HG02840 (cell line): Measurements from ENCODE around the gene RPL37.
"Not testable (repeated sequence)": the region's sequence is repeated elsewhere in the genome, so short reads cannot be mapped to it uniquely, and the experiment has no call there.

Experiments
- ATAC-seq: cut with Tn5 transposase; IDR thresholded peaks from one replicate; pipeline ENCODE4 v1.9.1; 2021; ENCODE audit warnings: mild to moderate bottlenecking, moderate library complexity, moderate number of reproducible peaks; ENCODE audit not compliant: unreplicated experiment, low FRiP score

Gene RPL37

DNA sequence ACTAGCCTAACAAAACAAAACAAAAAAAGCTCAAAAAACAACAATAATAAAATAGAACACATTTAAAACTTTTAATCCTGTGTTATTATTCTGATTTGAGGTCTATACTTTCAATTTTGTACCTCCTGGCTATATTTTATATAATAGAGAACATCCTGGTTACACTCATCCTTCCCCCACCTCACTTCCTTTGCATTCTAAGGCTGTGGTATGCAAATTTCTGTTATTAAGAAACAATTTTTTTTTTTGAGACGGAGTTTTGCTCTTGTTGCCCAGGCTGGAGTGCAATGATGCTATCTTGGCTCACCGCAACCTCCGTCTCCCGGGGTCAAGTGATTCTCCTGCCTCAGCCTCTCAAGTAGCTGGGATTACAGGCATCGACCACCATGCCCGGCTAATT lies 3.1 kb upstream of the RPL37 start:
- ATAC-seq, result no peak

DNA sequence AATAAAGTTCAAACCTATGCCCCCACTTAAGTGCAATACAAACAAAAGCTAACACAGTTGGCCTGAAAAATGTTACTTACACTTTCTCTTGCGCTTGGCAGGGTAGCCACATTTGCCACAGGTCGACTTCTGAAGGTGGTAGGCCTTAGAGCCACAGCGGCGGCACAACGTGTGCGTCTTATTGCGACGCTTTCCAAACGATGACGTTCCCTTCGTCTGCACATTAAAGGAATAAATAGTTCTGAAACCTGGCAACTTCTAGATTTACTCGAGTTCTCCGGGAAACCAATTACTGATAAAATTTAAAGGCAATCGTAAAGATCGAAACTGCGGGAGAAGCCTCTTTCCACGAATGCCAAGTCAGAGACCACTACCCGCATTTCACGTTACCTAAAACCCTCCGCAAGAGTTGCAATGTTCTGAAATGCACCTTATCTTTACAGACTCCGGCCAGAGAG lies 602 bp downstream of the RPL37 start:
- no peak for ATAC-seq

- no peak for ATAC-seq
Observed at GRCh38 chr5:40833712-40834229, 1.3 kb downstream of the RPL37 start.

DNA sequence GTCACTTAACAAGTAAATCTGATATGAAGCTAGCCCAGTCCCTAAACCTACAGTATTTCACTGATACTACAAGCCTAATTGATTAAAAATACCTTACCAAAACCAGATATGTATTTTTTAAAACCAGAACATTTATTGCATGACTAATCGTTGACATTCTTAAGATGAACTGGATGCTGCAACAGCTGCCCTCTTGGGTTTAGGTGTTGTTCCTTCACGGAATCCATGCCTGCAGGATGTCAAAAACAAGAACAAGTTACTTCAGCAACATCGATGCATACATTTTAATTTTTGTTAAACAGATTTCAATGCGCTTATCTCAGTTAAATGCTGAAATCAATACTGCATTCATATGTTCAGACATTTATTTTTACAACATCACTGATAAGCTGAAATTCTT lies 2.7 kb downstream of the RPL37 start:
- ATAC-seq, result no peak

DNA sequence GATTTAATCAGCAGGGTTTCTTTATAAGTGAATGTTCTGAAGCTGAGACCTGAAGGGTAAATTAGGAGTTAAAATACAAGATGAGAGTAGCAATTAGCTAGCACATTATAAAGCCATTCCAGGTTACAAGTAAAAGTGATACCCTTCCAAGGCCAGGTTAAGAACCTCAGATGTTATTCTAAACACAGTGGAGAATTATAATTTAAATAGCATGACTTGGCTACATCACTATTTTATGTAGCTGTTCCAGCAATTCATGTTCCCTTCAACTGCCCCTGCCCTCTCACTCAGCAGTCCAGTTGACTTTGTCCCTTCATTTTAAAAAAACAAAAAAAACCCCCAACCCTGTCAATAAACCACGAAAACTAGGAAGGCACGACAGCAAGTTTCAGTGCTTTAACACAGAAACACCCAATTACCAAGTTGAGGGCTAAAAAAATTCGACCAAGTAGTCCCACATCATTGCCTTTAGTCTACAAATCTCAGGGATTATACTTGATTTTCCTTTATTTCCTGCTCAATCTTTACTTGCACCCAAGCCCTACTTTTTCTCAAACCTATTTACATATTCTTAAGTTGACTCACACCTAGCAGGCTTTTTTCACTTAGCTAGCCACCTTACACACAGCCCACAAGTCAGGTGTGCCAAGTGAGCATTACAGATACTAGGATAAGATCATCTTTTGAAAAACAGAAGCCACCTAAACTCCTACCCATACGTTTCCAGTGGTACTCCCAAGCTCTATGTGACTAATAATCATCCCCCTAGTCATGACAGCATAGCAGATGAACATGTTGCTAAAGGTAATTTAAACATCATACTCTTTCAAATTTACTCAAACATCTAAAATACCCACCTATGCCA lies 3.4 kb downstream of the RPL37 start:
- ATAC-seq, result no peak

GRCh38 chr5:40829748-40830533 lies 5.1 kb downstream of the RPL37 start:
- no peak for ATAC-seq

- ATAC-seq, result no peak
Observed at GRCh38 chr5:40828690-40829661, 6.0 kb downstream of the RPL37 start.

DNA sequence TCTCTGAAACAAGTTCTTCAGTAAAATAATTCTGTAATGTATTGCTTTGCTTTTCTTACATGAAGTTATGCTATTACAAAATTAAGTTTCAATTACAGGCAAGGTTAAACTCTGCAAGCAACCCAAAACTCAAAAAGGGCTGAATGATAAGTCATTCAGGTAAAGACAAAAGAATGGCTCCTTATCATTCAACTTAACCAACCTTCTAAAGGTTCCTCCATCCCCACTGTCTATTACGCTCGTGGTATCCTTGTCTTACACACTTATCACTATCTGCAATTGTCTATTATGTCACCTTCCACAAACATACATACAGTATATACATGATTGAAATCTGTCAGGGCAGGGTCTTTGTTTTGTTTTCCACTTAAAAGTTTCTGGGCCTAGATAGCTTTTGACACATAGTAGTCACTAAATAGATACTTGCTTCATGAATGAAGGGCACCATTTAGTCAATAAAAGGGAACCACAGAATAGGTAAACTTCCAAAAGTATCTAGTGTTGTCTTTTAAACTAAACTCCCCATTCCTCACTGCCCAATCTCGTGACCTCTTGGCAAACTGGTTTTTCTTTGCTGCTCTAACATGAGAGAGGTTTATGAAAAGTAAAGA lies 6.9 kb downstream of the RPL37 start:
- ATAC-seq, result no peak

DNA sequence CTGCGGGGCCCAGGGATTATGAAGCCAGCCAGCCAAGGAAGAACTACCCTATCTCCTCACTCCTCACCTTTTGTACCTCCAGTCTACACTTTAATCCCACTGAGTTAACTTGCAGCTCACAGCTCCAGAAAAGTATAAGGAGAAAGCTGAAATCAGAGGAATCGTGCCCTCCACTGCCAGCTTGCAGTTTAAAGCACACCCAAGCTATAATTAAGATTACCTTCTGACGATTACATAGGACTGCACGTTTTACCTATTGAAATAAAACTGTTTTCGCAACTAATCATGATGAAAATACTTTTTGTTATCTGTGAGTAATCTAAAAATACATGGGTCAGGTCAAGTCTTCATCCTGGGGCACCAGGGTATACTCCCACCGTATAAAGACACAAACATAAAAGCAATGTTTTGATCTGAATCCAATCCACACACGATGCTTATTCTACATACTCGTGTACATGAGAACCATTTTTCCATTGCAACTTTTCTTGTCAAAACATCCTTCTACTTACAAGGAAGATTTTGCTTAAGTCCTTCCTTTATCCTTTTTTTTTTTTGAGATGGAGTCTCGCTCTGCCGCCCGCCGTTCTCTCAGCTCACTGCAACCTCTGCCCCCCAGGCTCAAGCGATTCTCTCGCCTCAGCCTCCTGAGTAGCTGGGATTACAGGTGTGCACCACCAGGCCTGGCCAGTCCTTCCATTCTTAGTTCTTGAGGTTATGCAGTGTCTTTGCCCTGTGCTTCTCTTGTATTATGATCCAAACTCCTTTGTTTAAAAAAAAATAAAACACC lies 7.6 kb downstream of the RPL37 start:
- no peak for ATAC-seq

- no peak for ATAC-seq
Observed at GRCh38 chr5:40826489-40827187, 8.4 kb downstream of the RPL37 start.

DNA sequence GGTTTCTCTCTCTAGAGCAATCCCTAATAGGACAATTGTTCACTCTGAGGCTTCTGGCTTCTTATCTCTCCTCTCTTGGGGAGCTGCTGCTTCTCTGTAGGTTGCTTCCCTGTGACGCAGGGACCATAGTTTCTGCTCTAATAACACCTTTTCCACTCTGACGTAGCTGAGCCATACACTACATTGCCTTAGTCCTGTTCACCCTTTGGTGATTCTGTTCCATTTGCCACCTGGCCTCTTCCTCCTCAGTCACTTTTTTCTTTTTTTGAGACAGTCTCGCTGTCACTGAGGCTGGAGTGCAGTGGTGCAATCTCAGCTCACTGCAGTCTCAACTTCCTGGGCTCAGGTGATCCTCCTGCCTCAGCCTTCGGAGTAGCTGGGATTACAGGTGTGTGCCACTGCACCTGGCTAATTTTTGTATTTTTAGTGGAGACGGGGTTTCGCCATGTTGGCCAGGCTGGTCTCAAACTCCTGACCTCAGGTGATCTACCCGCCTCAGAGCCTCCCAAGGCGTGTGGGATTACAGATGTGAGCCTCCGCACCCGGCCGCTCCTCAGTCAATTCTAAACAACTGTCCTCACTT lies 9.5 kb downstream of the RPL37 start:
- not testable (repeated sequence) for ATAC-seq

GRCh38 chr5:40823459-40823858 lies 11.6 kb downstream of the RPL37 start:
- no peak for ATAC-seq

DNA sequence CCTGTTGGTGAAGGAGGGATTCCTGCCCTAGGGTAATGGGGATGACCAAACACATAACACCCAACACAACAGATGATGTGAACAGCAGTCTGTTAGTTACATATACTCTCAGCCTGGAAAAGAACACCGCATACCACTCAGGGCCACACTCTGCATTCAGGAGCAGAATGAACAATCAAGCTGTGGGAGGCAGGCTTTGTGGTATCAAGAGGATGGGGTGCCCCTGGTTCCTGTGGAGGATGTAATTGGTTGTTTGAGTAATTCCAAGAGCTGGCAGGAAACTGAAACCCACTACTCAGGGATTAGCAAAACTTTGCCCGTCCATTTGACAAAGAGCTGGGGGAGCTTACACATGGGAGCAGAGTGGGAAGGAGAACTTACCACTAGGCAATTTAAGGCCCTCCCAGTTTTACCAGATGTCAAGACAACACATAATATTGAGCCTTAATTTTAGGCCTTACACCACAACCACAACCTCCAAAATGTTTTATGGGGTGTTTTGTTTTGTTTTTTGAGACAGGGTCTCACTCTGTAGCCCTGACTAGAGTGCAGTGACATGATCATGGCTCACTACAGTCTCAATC lies 21.2 kb downstream of the RPL37 start:
- ATAC-seq, result no peak

DNA sequence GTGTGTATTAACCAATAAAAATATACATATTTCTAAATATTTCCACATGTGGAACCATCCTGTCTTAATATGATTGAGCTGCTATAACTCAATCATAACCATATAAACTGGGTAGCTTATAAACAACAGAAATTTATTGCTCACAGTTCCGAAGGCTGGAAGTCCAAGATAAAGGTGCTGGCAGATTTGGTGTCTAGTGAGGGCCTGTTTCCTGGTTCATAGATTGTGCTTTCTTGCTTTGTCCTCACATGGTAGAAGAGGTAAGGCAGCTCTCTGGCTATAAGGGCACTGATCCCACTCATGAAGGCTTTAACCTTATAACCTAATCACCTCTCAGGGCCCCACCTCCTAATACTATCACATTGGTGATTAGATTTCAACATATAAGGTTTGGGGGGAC lies 22.9 kb downstream of the RPL37 start:
- ATAC-seq, result no peak

DNA sequence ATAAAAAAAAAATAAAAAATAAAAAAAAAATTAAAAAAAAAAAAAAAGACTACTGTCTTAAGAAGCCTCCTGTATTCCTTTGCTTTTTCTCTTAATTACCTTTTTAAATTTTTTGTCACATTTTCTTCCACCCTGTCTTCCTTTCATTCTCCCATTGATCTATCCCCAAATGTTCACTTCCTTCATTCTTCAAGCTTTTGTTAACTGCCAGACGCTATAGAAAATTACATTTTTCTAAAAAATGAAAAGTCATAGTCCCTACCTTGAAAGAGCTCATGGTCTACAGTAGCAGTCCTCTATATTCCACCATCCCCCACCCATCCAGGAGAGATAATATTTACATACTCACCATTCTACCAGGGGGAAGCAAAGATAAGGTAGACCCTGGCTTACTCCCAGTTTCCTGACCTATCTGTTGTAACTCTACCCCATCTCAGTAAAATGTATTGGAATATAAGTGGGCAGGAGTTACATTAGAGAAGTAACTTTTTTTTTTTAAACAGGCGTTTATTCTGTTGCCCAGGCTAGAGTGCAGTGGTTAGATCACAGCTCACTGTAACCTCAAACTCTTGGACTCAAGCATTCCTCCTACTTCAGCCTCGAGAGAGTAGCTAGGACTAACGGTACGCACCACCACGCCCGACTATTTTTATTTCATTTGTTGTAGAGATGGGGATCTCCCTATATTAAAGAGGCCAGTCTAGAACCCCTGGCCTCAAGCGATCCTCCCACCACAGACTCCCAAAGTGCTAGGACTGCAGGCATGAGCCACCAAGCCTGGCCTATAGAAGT lies 33.1 kb downstream of the RPL37 start:
- no peak for ATAC-seq

DNA sequence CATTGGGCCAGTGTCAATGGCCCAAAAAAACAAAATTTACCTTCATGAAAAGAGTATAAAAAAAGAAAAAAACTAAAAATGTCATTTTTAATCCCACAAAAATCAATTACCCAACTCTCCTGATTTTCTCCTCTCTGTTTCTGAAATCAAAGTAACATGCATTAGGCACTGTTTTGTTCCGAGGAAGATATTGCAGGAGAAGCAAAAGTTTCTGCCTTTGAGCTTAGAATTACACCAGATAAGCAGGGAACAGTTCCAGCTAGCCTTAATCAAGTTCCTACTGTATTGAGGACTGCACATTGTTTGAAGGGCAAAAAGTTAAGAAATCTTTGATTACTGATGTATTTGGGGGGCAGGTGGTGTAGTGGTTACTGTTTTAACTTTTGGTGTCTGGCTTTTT lies 35.8 kb downstream of the RPL37 start:
- no peak for ATAC-seq

- no peak for ATAC-seq
Observed at GRCh38 chr5:40798801-40799210, 36.2 kb downstream of the RPL37 start.
